Right ventricle myocardium inferior (tissue), 1 donor: ENCODE measurements around the gene PTPRN2. TPM values are rescaled to one million over a fixed set of nuclear protein-coding genes. Genes with fewer than 3 reads are reported as not detected.
"Not testable (repeated sequence)": the region's sequence is repeated elsewhere in the genome, so short reads cannot be mapped to it uniquely, and the experiment has no call there.

Experiments used
- ATAC-seq: fragments of 200-7000 bp; cut with Tn5 transposase; one replicate; pipeline ENCODE4 v1.9.1; 2020; ENCODE audit warnings: mild to moderate bottlenecking, moderate library complexity
- DNase-seq: peaks from one replicate; pipeline ENCODE4 v3.0.0; 2021; ENCODE audit errors: missing footprints
- intact Hi-C: fragments of 100-400 bp; cut with DNase I; formaldehyde crosslinking; loops from one replicate; pipeline ENCODE4 v1.11.0; 2022
- total RNA-seq: library from RNA; stranded (reverse); fragmentation: NEBNext Ultra II Directional; extraction: Animal tissue kit (Norgen Biotek cat#: 25700); gene quantifications from one replicate; pipeline ENCODE4 v1.2.1, GENCODE V29; 2021
- donor health status: DM: no; HTN: yes; CAD: no; lungs with severe emphysema.

The PTPRN2 gene
- total RNA-seq, 1 donor from 2014 or later: 1.6 TPM

- ATAC-seq, intact Hi-C loops: not testable (repeated sequence)
- peak; percentile 21 for DNase-seq
Measured at GRCh38 chr7:157562522-157563398, 1024.9 kb downstream of the PTPRN2 start.

DNA sequence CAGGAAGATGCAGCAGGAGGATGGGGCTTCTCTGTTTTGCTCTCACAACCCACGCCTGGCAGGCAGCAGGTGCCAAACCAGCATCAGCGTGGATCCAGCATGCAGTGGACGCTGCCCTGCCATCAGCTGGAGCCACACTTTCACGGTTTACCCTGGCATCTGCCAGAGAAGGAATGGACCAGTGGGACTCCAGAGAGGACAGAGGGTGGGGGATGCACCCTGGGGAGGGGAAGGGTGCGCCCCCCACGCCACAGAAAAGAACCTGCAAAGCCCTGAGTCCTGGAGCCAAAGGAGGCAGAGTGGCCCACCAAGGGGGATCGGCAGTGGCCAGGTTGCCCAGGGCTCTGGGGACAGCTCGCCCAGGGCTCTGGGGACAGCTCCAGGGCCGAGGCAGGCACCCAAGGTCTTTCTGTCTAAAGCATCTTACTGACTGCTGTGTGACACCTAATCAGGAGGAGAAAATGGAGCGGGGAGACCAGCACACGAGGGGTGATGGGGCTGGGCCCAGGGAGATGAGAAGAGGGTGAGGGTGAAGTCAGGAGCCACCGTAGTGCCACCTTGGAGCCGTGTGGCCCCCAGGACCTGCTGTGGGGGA is 1025.7 kb downstream of the PTPRN2 start:
- ATAC-seq: no peak
- intact Hi-C loops: no loop called here
- peak; percentile 53 for DNase-seq

GRCh38 chr7:157561523-157561785 is 1026.2 kb downstream of the PTPRN2 start:
- intact Hi-C loops: no loop called here

GRCh38 chr7:157560710-157561522 is 1026.7 kb downstream of the PTPRN2 start:
- ATAC-seq (no peak), DNase-seq (peak; percentile 42)
- intact Hi-C loops: no loop called here

More at GRCh38 chr7:157561523-157561785, 1026.2 kb downstream of the PTPRN2 start:
- no peak for ATAC-seq
- no peak for DNase-seq

- intact Hi-C loops: no loop called here
- DNase-seq (peak; percentile 30), ATAC-seq (peak; percentile 12)
Measured at GRCh38 chr7:157560258-157560654, 1027.4 kb downstream of the PTPRN2 start.

DNA sequence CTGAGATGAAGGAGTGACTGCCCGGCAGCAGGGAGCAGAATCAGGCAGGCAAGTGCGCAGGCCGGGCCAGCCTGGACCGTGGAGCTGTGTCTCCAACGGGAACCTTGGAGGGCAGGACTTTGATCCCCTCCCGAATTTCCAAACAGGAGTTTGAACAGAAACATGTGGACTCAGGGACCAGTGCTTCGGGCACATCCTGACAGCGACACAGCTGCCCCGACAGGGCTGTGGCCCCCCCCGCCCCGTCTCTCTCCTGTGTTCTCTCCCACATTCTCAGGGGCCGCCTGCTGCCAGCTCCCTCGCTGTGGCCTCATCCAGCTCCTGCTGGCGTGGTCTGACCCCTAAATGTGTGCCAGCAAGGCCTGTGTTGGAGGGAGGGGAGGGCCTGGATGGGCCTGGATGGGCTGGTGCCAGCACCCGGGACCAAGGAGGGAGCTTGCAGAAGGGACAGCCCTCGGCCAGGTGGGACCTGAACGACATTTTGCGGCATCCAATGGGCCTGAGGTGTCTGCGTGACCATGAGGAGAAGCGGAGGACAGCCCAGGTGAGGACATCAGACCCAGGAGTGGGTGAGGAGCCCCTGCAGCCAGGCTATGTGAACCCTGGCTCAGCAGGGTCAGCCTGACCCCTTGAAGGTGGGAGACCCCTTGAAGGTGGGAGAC is 1027.9 kb downstream of the PTPRN2 start:
- ATAC-seq (peak; percentile 30), DNase-seq (peak; percentile 53)

GRCh38 chr7:157558875-157559595 is 1028.6 kb downstream of the PTPRN2 start:
- intact Hi-C loops: no loop called here
- peak; percentile 27 for DNase-seq
- no peak for ATAC-seq

More for the DNA sequence above, 1027.9 kb downstream of the PTPRN2 start:
- intact Hi-C loops: no loop called here

DNA sequence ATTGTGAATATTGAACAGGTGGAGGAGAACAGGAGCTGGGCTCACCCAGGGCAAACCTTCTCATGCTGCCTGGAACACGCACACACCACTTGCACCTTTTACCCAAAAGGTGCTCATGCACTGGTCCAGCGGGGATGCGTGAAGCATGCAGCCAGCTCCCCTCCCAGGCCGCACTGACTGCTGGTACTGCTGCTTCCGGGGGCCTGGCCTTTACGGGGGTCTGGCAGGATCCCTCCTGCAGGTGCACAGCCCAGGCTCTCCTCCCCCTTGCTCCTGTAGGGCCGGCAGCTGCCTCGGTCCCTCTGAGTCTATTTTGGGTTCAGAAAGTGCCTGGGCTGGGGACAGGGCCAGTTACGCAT is 1029.1 kb downstream of the PTPRN2 start:
- ATAC-seq: no peak
- peak; percentile 66 for DNase-seq
- intact Hi-C loops: no loop called here

DNA sequence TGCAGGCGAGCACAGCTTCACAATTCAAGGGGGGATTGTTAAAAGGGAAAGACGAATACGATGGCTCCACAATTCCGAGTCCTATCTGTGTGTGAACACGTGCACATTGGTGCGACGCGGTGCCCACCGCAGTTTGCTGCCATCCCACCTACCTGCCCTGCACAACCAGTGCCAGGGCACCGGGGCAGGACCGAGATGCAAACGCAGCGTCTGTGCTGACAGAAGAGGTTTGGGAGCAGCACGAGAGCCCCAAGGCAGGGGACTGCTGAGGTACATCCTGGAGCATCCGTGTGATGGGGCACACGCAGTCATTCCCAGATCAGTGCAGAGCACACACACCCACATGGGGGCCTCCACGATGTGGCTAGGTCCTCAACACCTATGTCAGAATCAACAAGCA is 1029.6 kb downstream of the PTPRN2 start:
- ATAC-seq: no peak
- DNase-seq: peak; percentile 58
- intact Hi-C loops: no loop called here

- DNase-seq: no peak
- intact Hi-C loops: no loop called here
- no peak for ATAC-seq
Measured at GRCh38 chr7:157557263-157557662, 1030.4 kb downstream of the PTPRN2 start.

GRCh38 chr7:157556642-157556944 is 1031.0 kb downstream of the PTPRN2 start:
- intact Hi-C loops: no loop called here
- ATAC-seq: no peak

GRCh38 chr7:157555944-157556641 is 1031.5 kb downstream of the PTPRN2 start:
- ATAC-seq (no peak), DNase-seq (no peak)
- intact Hi-C loops: no loop called here

More at GRCh38 chr7:157556642-157556944, 1031.0 kb downstream of the PTPRN2 start:
- no peak for DNase-seq

DNA sequence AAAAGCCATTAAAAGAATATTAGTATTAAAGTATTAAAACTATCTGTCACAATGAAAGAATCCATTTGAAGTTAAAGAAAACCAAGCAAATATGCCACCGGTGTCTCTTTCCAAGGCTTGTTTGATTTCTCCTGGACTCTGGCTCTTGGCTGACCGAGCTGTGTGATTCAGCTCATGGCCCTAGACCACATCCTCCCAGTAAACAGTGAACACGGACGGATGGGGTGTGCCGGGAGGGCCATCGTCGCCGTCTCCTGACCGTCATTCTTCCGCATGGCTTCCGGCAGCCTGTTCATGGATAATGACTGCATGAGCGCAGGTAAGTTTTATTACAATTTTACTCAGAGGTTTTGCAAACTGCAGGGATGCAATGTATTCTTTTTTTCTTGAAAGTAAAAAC is 1032.3 kb downstream of the PTPRN2 start:
- no peak for ATAC-seq
- intact Hi-C loops: no loop called here
- no peak for DNase-seq

DNA sequence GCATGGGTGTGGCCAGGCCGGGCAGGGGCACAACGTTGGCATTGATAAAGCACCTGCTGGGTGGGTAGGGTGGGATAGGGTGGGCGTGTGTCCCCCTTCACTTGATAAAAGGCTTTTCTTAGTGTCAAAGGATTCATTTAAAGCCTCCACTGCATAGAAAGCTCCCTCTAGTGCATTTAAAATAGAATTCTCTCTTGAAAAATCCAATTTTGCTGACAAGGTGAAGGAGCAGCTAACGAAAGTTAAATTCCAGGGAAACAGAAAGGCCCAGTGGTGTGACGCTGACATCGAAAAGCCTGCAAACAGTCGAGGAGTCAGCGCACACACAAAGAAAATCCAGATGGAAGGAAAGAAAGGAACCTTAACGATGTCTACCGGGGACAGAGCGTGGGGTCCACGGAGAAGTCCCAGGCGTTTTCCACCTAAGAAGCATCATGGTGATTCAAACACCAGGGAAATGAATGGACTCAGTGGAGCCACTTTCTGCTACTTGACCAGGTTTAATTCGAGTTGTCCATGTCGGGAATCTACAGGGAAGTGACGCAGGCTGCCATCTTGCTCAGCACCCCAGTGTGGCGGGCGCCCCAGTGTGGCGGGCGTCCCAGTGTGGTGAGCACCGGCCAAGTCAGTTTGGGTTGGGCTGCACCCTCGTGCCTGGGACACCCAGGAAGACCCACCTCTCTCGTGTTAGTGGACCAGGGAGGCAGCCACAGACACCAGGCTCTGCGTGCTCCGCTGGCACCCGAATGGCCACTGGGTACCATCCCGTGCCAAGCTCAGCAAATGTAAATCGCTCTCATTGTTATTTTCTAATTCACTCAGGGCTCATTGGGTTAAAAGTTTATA is 1033.0 kb downstream of the PTPRN2 start:
- no peak for DNase-seq
- ATAC-seq: no peak
- intact Hi-C loops: no loop called here

DNA sequence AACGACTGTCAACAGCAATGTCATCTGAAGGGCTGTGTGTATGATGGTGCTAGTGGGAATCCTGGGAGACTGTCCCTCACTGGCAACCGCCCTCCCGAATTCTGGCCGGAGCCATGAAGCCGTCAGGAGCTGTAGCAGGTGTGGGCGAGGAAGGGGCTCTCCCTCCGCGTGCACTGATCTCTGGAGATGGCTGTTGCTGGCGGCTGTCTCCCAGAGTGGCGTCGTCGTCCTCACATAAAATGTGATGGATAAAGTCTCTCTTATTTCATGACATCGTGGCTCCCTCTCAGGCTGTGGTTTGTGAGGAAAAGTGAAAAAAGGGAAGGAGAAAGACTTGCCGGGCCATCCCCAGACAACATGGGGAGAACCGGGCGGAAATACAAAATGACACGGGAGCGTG is 1034.4 kb downstream of the PTPRN2 start:
- intact Hi-C loops: no loop called here
- DNase-seq: no peak

DNA sequence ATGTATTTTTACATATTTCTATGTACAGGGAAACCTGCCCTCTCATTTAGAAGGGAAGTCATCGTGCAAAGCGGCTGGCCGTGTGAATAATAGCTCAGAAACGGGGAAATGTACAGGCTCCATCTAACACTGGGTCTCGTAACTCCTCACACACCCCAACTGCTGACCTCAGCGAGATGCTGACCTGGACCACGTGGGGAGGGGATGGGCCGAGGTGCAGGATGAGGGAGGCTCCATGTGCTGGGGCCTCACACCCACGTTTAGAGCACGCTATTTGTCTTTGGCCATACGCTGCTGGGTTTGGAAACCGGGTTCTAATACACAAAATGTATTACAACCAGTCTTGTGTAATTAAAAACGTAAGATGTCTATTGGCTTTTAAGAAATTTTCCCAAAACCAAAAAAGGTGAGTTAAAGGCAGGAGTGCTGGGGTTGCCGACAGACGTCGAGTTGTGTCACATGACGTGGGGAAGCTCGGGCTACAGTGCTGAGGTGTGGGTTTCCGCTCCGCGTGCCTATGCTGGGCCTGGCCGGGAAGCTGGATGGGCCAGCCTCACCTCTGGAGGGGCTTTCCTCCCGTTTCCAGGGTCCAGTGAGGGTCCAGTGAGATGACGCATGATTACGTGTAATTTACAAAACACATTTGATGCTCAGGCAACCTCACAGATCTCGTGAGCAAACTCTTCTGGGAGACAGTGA is 1035.2 kb downstream of the PTPRN2 start:
- intact Hi-C loops: no loop called here
- ATAC-seq (no peak), DNase-seq (no peak)

More for the DNA sequence above, 1034.4 kb downstream of the PTPRN2 start:
- ATAC-seq: no peak
